Effector memory CD8-positive, alpha-beta T cell (primary cell): ENCODE data around the gene CLTB.

Experiments used
- ATAC-seq: fragments of 150-1000 bp; cut with Tn5 transposase; replicated peaks from 2 replicates; pipeline ENCODE4 v1.10.0; 2021; ENCODE audit warnings: mild to moderate bottlenecking, moderate library complexity
- DNase-seq, 3 experiments: peaks; one replicate each; pipeline ENCODE4 v3.0.0; 2021
- H3K27ac Mint-ChIP-seq, 2 donors: one replicate each; pipeline ENCODE4 v1.8.0; 2022; ENCODE audit warnings: mild to moderate bottlenecking in 2 of 2, mixed read lengths in 2 of 2, moderate library complexity in 2 of 2
- H3K27me3 Mint-ChIP-seq, 2 donors: one replicate each; pipeline ENCODE4 v1.8.0; 2022; ENCODE audit warnings: mixed read lengths in 2 of 2
- H3K36me3 Mint-ChIP-seq: one replicate; pipeline ENCODE4 v1.8.0; 2022; ENCODE audit warnings: mild to moderate bottlenecking, moderate library complexity, mixed read lengths; ENCODE audit not compliant: insufficient read depth
- H3K4me1 Mint-ChIP-seq, 2 donors: one replicate each; pipeline ENCODE4 v1.8.0; 2022; ENCODE audit warnings: low read depth in 2 of 2, mixed read lengths in 2 of 2
- H3K4me3 Mint-ChIP-seq, 2 donors: one replicate each; pipeline ENCODE4 v1.8.0; 2022; ENCODE audit warnings: mild to moderate bottlenecking in 2 of 2, mixed read lengths in 2 of 2, moderate library complexity in 2 of 2
- H3K9me3 Mint-ChIP-seq, 2 donors: one replicate each; pipeline ENCODE4 v1.8.0; 2022; ENCODE audit warnings: mixed read lengths in 2 of 2

The CLTB gene

GRCh38 chr5:176359658-176360057 is 56.7 kb downstream of the CLTB start:
- Mint-ChIP-seq H3K4me3 (peak overlapping the region; percentile 50 to 52), H3K4me1 (peaks cover 24 to 32% of the 10 kb centered on the region in 2 donors), H3K27me3 (no peaks in the 10 kb centered on the region), H3K9me3 (no peaks in the 10 kb centered on the region), H3K36me3 (peaks cover 54% of the 10 kb centered on the region), H3K27ac (peak overlapping the region in 1 of 2 donors; percentile 23)
- DNase-seq: no peak
- no peak for ATAC-seq

GRCh38 chr5:176356179-176356566 is 60.2 kb downstream of the CLTB start:
- Mint-ChIP-seq H3K4me3 (no peak overlapping the region), H3K36me3 (peaks cover 73% of the 10 kb centered on the region), H3K4me1 (peaks cover 21 to 45% of the 10 kb centered on the region in 2 donors), H3K27me3 (no peaks in the 10 kb centered on the region), H3K27ac (no peak overlapping the region), H3K9me3 (no peaks in the 10 kb centered on the region)
- no peak for ATAC-seq
- no peak for DNase-seq

- ATAC-seq: no peak
- DNase-seq: no peak
- Mint-ChIP-seq H3K27ac (no peak overlapping the region), H3K27me3 (no peaks in the 10 kb centered on the region), H3K4me1 (peaks cover 20 to 45% of the 10 kb centered on the region in 2 donors), H3K4me3 (no peak overlapping the region), H3K36me3 (peaks cover 75% of the 10 kb centered on the region), H3K9me3 (no peaks in the 10 kb centered on the region)
These were observed 60.8 kb downstream of the CLTB start for GRCh38 chr5:176355400-176356178.

- peaks cover 23 to 54% of the 10 kb centered on the region in 2 donors for H3K4me1 Mint-ChIP-seq
- H3K27me3 Mint-ChIP-seq: no peaks in the 10 kb centered on the region
- peaks cover 84% of the 10 kb centered on the region for H3K36me3 Mint-ChIP-seq
- H3K4me3 Mint-ChIP-seq: no peak overlapping the region
- peak overlapping the region in 1 of 2 donors; percentile 62 for H3K27ac Mint-ChIP-seq
- DNase-seq (no peak), ATAC-seq (no peak)
- no peaks in the 10 kb centered on the region for H3K9me3 Mint-ChIP-seq
These were observed 62.8 kb downstream of the CLTB start for GRCh38 chr5:176353533-176353932.

GRCh38 chr5:176352116-176352878 is 64.0 kb downstream of the CLTB start:
- Mint-ChIP-seq H3K36me3 (peaks cover 84% of the 10 kb centered on the region), H3K4me1 (peaks cover 19 to 46% of the 10 kb centered on the region in 2 donors), H3K9me3 (no peaks in the 10 kb centered on the region), H3K4me3 (no peak overlapping the region), H3K27ac (peak overlapping the region; percentile 62 to 69), H3K27me3 (no peaks in the 10 kb centered on the region)
- no peak for DNase-seq
- no peak for ATAC-seq

GRCh38 chr5:176350416-176350815 is 65.9 kb downstream of the CLTB start:
- no peaks in the 10 kb centered on the region for H3K9me3 Mint-ChIP-seq
- ATAC-seq: no peak
- H3K4me1 Mint-ChIP-seq: peaks cover 15 to 37% of the 10 kb centered on the region in 2 donors
- peak overlapping the region; percentile 20 to 65 for H3K27ac Mint-ChIP-seq
- H3K27me3 Mint-ChIP-seq: no peaks in the 10 kb centered on the region
- H3K36me3 Mint-ChIP-seq: peaks cover 89% of the 10 kb centered on the region
- H3K4me3 Mint-ChIP-seq: no peak overlapping the region
- no peak for DNase-seq

- Mint-ChIP-seq H3K4me3 (no peak overlapping the region), H3K36me3 (peaks cover 36% of the 10 kb centered on the region), H3K27ac (peak overlapping the region in 1 of 2 donors; percentile 47), H3K27me3 (no peaks in the 10 kb centered on the region), H3K9me3 (no peaks in the 10 kb centered on the region), H3K4me1 (no peaks in the 10 kb centered on the region)
- ATAC-seq (no peak), DNase-seq (no peak)
These were observed 73.4 kb downstream of the CLTB start for GRCh38 chr5:176342766-176343458.
